ENCODE measurements around the gene CYP4F12. TPM values are rescaled to one million over a fixed set of nuclear protein-coding genes. Genes with fewer than 3 reads are reported as not detected.

The CYP4F12 gene
- total and polyA plus RNA-seq, 2 of the 4 experiments (the other 2 are of a cell fraction): not detected

DNA sequence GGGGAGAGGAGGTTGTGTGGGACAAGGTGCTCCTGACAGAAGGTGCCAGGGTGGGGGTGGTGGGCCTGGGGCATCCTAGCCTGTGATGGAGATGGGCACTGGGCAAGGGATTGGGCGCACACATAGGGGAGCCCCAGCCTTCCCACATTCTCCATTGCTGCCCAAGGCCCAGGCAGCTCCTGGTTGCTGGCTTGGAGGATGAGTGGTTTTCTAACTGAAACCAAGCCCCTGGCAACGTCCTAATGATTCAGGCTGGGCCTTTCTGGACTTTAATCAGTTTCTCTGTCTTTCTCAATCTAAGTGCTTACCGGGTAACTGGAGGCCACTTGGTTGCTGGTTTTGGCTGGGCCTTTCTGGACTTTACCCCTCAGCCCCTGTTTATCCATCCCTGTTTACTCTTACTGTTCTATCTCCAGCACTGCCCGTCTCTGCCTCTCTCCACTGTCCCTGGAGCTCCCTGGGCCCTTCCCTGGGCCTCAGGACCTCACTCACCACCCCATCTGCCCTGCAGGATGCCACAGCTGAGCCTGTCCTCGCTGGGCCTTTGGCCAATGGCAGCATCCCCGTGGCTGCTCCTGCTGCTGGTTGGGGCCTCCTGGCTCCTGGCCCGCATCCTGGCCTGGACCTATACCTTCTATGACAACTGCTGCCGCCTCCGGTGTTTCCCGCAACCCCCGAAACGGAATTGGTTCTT, 31.8 kb upstream of the CYP4F12 start:
- no peaks in the 10 kb centered on the region for H3K27me3 ChIP-seq (ENCODE audit: control insufficient read depth, insufficient read depth, low read length)
- H3K23ac ChIP-seq (ENCODE audit: low read depth, low read length): no peak overlapping the region
- in situ Hi-C loops (cut with MboI; ENCODE audit: low sequenced_read_pairs): loop anchor here (25.0 kb wide), 2 partner anchors 546 to 771 kb away; partner anchors contain the start of genes AP1M1 and FAM32A
- dilution Hi-C loops (cut with HindIII; ENCODE audit: low sequenced_read_pairs, unreplicated experiment): no loop called here
- H2BK120ac ChIP-seq (ENCODE audit: low read depth, low read length): no peak overlapping the region
- H3K4ac ChIP-seq (ENCODE audit: low read depth, low read length): no peak overlapping the region
- ChIA-PET POLR2A (ENCODE audit: unreplicated experiment) (no interaction called here), CTCF (no interaction called here)
- no peak overlapping the region for H3K18ac ChIP-seq (ENCODE audit: low read depth, low read length)
- H4K8ac ChIP-seq (ENCODE audit: low read depth in 2 of 2, low read length in 2 of 2): no peak overlapping the region
- no peak overlapping the region for H4K5ac ChIP-seq (ENCODE audit: low read depth, low read length)
- no peak overlapping the region for H3K27ac ChIP-seq (ENCODE audit: insufficient read depth, low read length)
- H3K36me3 ChIP-seq (ENCODE audit: control insufficient read depth, insufficient read depth, low read length): no peaks in the 10 kb centered on the region
- no peak overlapping the region for H3K56ac ChIP-seq (ENCODE audit: extremely low read depth, insufficient read depth, low read length)
- H3K4me3 ChIP-seq (ENCODE audit: insufficient read depth, low read depth, low read length): no peak overlapping the region
- no peaks in the 10 kb centered on the region for H3K79me1 ChIP-seq (ENCODE audit: low read depth in 1 of 2, low read length in 2 of 2)
- no peak overlapping the region for H3K14ac ChIP-seq (replicated peaks; ENCODE audit: low read depth, low read length)
- H4K20me1 ChIP-seq (ENCODE audit: insufficient read depth, low read length): no peaks in the 10 kb centered on the region
- no peak overlapping the region for H2BK15ac ChIP-seq (ENCODE audit: low read depth, low read length)
- H2AK5ac ChIP-seq (ENCODE audit: low read depth, low read length): no peak overlapping the region
- H2AFZ ChIP-seq (replicated peaks; ENCODE audit: low read length, poor library complexity): no peak overlapping the region
- H2BK5ac ChIP-seq (ENCODE audit: low read depth, low read length, poor library complexity, severe bottlenecking): no peak overlapping the region
- intact Hi-C loops (cut with micrococcal nuclease): no loop called here
- no peak overlapping the region for H2BK20ac ChIP-seq (ENCODE audit: low read depth, low read length)
- H3K4me1 ChIP-seq (ENCODE audit: control insufficient read depth, insufficient read depth, low read length): no peaks in the 10 kb centered on the region
- no peak overlapping the region for H3K4me2 ChIP-seq (ENCODE audit: low read depth, low read length)
- no peak overlapping the region for H3K9ac ChIP-seq (ENCODE audit: low read depth, low read length)
- H3K9me3 ChIP-seq (ENCODE audit: control insufficient read depth, insufficient read depth, low read length): peaks cover 32% of the 10 kb centered on the region
- BruUV-seq (replicated peaks): no TSS peak
- H2AK9ac ChIP-seq (replicated peaks; ENCODE audit: low read depth, low read length, poor library complexity): no peak overlapping the region
- no peak overlapping the region for H4K91ac ChIP-seq (ENCODE audit: insufficient read depth, low read depth, low read length)
- ATAC-seq (ENCODE audit: low read depth) (no peak), DNase-seq (no peak)
- TF ChIP-seq MAZ (IDR thresholded peaks at IDR 0.05; ENCODE audit: borderline replicate concordance, low read depth, low read length) (no peak), CEBPB (IDR thresholded peaks at IDR 0.05; ENCODE audit: low read depth, low read length) (no peak), NFE2L2 (IDR thresholded peaks at IDR 0.05; ENCODE audit: low read depth, low read length) (no peak), BHLHE40 (IDR thresholded peaks at IDR 0.05; ENCODE audit: low read depth, low read length) (no peak)
- TF ChIP-seq, protein P1, sequence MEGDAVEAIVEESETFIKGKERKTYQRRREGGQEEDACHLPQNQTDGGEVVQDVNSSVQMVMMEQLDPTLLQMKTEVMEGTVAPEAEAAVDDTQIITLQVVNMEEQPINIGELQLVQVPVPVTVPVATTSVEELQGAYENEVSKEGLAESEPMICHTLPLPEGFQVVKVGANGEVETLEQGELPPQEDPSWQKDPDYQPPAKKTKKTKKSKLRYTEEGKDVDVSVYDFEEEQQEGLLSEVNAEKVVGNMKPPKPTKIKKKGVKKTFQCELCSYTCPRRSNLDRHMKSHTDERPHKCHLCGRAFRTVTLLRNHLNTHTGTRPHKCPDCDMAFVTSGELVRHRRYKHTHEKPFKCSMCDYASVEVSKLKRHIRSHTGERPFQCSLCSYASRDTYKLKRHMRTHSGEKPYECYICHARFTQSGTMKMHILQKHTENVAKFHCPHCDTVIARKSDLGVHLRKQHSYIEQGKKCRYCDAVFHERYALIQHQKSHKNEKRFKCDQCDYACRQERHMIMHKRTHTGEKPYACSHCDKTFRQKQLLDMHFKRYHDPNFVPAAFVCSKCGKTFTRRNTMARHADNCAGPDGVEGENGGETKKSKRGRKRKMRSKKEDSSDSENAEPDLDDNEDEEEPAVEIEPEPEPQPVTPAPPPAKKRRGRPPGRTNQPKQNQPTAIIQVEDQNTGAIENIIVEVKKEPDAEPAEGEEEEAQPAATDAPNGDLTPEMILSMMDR (conservative IDR thresholded peaks at IDR 0.05; ENCODE audit: low read depth, low read length): no peak
- TF ChIP-seq, protein P2, sequence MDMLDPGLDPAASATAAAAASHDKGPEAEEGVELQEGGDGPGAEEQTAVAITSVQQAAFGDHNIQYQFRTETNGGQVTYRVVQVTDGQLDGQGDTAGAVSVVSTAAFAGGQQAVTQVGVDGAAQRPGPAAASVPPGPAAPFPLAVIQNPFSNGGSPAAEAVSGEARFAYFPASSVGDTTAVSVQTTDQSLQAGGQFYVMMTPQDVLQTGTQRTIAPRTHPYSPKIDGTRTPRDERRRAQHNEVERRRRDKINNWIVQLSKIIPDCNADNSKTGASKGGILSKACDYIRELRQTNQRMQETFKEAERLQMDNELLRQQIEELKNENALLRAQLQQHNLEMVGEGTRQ (IDR thresholded peaks at IDR 0.05; ENCODE audit: low read depth, low read length): no peak
- 28% methylated on average over 3 of the region's 12 CpGs; no CpG with 5 or more reads in 1 of the 2 experiments for WGBS, 2 experiments (ENCODE audit: extremely low coverage in 2 of 2, insufficient read length in 1 of 2)
- H3K9me1 ChIP-seq (ENCODE audit: insufficient read depth, low read length): no peaks in the 10 kb centered on the region

All from IMR-90 (cell line).